ENCODE measurements around the gene IQCN.
A peak's percentile ranks its signal among the peaks of the same experiment; 100 is the strongest.

Gene IQCN

GRCh38 chr19:18304458-18305310 is 30.4 kb upstream of the IQCN start:
- DNase-seq (ENCODE audit: low read depth in 2 of 2) = peak; percentile 75 to 87
- TF ChIP-seq CTCF (IDR thresholded peaks at IDR 0.05; ENCODE audit: low read depth, low read length) = no peak
- H3K4me3 ChIP-seq (replicated peaks in 1 of 2; ENCODE audit: low read depth in 2 of 2, low read length in 2 of 2) = peak overlapping the region; percentile 25 to 33

- no peak for DNase-seq (ENCODE audit: low read depth in 2 of 2)
- no peak for TF ChIP-seq CTCF (IDR thresholded peaks at IDR 0.05; ENCODE audit: low read depth, low read length)
- H3K4me3 ChIP-seq (replicated peaks in 1 of 2; ENCODE audit: low read depth in 2 of 2, low read length in 2 of 2) = no peak overlapping the region
Observed at GRCh38 chr19:18304208-18304457, 29.9 kb upstream of the IQCN start.

- no peak for DNase-seq (ENCODE audit: low read depth in 2 of 2)
- TF ChIP-seq CTCF (IDR thresholded peaks at IDR 0.05; ENCODE audit: low read depth, low read length) = no peak
- H3K4me3 ChIP-seq (replicated peaks in 1 of 2; ENCODE audit: low read depth in 2 of 2, low read length in 2 of 2) = no peak overlapping the region
Observed at GRCh38 chr19:18301718-18302111, 27.5 kb upstream of the IQCN start.

GRCh38 chr19:18300930-18301717 is 26.9 kb upstream of the IQCN start:
- peak; percentile 65 to 80 for DNase-seq (ENCODE audit: low read depth in 2 of 2)
- no peak for TF ChIP-seq CTCF (IDR thresholded peaks at IDR 0.05; ENCODE audit: low read depth, low read length)
- no peak overlapping the region for H3K4me3 ChIP-seq (replicated peaks in 1 of 2; ENCODE audit: low read depth in 2 of 2, low read length in 2 of 2)

GRCh38 chr19:18299654-18300053 is 25.4 kb upstream of the IQCN start:
- DNase-seq (ENCODE audit: low read depth in 2 of 2) = no peak
- TF ChIP-seq CTCF (IDR thresholded peaks at IDR 0.05; ENCODE audit: low read depth, low read length) = no peak

GRCh38 chr19:18298601-18299000 is 24.3 kb upstream of the IQCN start:
- DNase-seq (ENCODE audit: low read depth in 2 of 2) = no peak
- H3K4me3 ChIP-seq (replicated peaks in 1 of 2; ENCODE audit: low read depth in 2 of 2, low read length in 2 of 2) = no peak overlapping the region
- TF ChIP-seq CTCF (IDR thresholded peaks at IDR 0.05; ENCODE audit: low read depth, low read length) = no peak

More at GRCh38 chr19:18299654-18300053, 25.4 kb upstream of the IQCN start:
- no peak overlapping the region for H3K4me3 ChIP-seq (replicated peaks in 1 of 2; ENCODE audit: low read depth in 2 of 2, low read length in 2 of 2)
